HG03342 (cell line): ENCODE measurements around the gene FSCN2.
"Not testable (repeated sequence)": the region's sequence is repeated elsewhere in the genome, so short reads cannot be mapped to it uniquely, and the experiment has no call there.

Source experiments
- ATAC-seq: cut with Tn5 transposase; IDR thresholded peaks from one replicate; pipeline ENCODE4 v1.9.1; 2021; ENCODE audit warnings: mild to moderate bottlenecking, moderate library complexity; ENCODE audit not compliant: unreplicated experiment

The FSCN2 gene

GRCh38 chr17:81573794-81574642 lies 45.8 kb downstream of the FSCN2 start:
- no peak for ATAC-seq

DNA sequence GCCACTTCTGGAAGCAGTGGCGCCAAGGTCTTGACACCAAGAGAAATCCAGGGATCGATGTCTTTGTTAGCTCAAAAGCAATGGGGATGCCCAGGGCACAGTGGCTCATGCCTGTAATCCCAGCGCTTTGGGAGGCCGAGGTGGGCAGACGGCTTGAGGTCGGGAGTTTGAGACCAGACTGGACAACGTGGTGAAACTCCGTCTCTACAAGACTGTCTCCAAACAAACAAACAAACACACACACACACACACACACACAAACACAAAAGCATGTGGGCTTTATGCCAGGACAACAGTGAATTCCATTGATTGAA lies 46.4 kb downstream of the FSCN2 start:
- ATAC-seq, result no peak

DNA sequence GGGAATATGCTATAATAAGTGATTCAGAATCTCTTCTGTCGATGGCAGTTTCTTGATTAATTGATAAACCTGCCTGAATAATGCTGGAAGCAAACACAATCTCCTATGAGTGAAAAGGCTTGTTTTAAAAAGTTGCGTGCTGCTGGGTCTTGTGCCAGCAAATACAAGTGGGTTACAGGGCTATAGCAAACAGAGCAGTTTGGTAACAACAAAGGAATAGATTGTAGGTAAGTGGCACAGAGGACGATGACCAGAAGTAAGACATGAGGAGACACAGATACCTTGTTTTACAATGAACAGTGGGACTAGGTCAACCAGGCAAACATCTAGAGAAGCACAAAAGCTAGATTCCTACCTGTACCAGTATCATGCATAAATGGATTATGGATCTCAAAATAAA lies 47.7 kb downstream of the FSCN2 start:
- ATAC-seq, result no peak

GRCh38 chr17:81576621-81577277 lies 48.6 kb downstream of the FSCN2 start:
- ATAC-seq, result no peak

DNA sequence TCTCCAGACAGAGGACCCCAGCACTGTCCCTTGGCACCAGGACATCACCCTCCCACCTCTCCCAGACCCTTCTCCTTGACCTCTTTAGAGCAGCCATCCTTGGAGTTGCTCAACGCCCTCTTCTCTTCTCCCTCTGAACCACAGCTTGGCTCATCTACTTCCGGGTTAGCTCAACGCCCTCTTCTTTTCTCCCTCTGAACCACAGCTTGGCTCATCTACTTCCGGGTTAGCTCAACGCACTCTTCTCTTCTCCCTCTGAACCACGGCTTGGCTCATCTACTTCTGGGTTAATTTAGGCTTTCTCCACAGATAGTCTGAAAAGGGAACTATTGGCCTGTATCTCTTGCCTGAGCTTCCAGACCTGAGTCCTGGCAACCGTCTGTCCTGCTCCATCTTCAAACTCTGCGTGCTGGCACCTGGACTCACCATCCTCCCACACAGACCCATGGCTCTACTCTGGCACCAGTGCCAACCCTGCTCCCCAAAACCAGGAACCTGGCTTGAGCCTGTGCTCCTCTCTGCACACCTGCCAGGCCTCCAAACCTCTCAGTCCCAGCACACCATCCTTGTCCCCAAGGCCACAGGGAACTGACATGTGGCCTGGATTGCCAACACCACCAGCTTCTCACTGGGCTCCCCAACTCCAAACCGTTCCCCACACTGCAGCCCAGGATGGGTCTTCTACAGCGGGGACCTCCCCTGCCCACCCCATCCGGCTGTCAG lies 49.3 kb downstream of the FSCN2 start:
- no peak for ATAC-seq

- ATAC-seq, result no peak
These were observed 49.9 kb downstream of the FSCN2 start for GRCh38 chr17:81578038-81578441.

- ATAC-seq, result no peak
These were observed 50.5 kb downstream of the FSCN2 start for GRCh38 chr17:81578561-81579225.

DNA sequence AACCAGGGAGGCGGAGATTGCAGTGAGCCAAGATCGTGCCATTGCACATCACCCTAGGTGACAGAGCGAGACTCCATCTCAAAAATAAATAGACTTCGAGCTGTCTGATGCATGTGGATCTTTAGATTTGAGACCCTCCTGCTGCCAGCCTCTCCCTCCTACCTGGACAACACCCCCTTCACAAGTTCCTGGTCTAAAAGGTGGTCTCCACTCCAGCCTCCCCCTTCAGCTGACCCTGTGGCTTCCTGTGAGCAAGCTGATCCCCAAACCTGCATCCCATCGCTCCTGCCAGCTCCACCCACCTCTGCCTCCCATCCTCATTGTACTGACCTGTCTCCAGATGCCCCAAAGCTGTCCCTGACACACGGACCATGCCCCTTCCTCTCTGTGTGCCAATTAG lies 51.1 kb downstream of the FSCN2 start:
- ATAC-seq, result no peak

GRCh38 chr17:81579821-81580321 lies 51.7 kb downstream of the FSCN2 start:
- ATAC-seq, result no peak

- no peak for ATAC-seq
These were observed 52.3 kb downstream of the FSCN2 start for GRCh38 chr17:81580481-81580880.

DNA sequence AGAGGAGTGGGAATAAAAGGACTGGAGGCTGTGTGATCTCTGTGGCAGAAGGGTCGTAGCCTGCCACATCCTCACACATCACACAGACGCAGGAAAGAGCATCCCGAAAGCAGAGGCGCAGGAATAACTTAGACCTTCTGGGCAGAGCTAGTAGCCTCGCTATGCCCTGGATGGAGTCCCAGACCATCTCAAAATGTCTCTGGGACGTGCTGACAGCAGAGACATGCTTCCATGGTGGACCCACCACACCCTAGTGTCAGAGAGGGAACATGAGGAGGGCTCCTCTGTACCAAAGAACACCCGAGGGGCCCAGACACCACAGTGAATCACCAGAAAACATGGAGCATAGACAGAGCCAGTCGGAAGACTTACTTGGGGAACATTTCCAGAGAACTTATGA lies 53.6 kb downstream of the FSCN2 start:
- no peak for ATAC-seq

GRCh38 chr17:81582341-81582740 lies 54.2 kb downstream of the FSCN2 start:
- ATAC-seq, result no peak

- no peak for ATAC-seq
These were observed 54.6 kb downstream of the FSCN2 start for GRCh38 chr17:81582749-81583148.

- ATAC-seq, result no peak
These were observed 55.6 kb downstream of the FSCN2 start for GRCh38 chr17:81583589-81584342.

GRCh38 chr17:81584771-81585170 lies 56.6 kb downstream of the FSCN2 start:
- not testable (repeated sequence) for ATAC-seq

GRCh38 chr17:81586096-81586495 lies 57.9 kb downstream of the FSCN2 start:
- ATAC-seq, result no peak
